Stimulated activated effector memory CD8-positive, alpha-beta T cell treated with anti-CD3 and anti-CD28 coated beads, Interleukin-12 subunit alpha, Interleukin-12 subunit beta, amount 100 ng/mL, for 72 hours (primary cell): ENCODE results near the gene OR4C45.
"Not testable (repeated sequence)": the region's sequence is repeated elsewhere in the genome, so short reads cannot be mapped to it uniquely, and the experiment has no call there.

Experiments used
- ATAC-seq: fragments of 150-1000 bp; cut with Tn5 transposase; 2 replicates; pipeline ENCODE4 v1.10.0; 2021
- DNase-seq, 2 donors: peaks; one replicate each; pipeline ENCODE4 v3.0.0; 2021 to 2022; ENCODE audit warnings: low spot score in 2 of 2
- H3K27ac Mint-ChIP-seq: one replicate; pipeline ENCODE4 v1.8.0; 2022; ENCODE audit warnings: mild to moderate bottlenecking, mixed read lengths
- H3K36me3 Mint-ChIP-seq: one replicate; pipeline ENCODE4 v1.8.0; 2022; ENCODE audit warnings: mild to moderate bottlenecking, mixed read lengths
- H3K4me1 Mint-ChIP-seq: one replicate; pipeline ENCODE4 v1.8.0; 2022; ENCODE audit warnings: mixed read lengths
- H3K4me3 Mint-ChIP-seq: one replicate; pipeline ENCODE4 v1.8.0; 2022; ENCODE audit warnings: mild to moderate bottlenecking, mixed read lengths
- H3K9me3 Mint-ChIP-seq: one replicate; pipeline ENCODE4 v1.8.0; 2022; ENCODE audit warnings: mixed read lengths

OR4C45 gene

GRCh38 chr11:50032574-50032973 is at the start of gene OR4C45:
OR4C45 (plus strand) TSS chr11:50032874.
- Mint-ChIP-seq H3K9me3 (peaks cover 9% of the 10 kb centered on the region), H3K4me1 (no peaks in the 10 kb centered on the region), H3K27ac (no peak within 1 kb of the TSS), H3K36me3 (no peaks in the 10 kb centered on the region), H3K4me3 (no peak within 1 kb of the TSS)
- DNase-seq = no peak
- ATAC-seq = no peak

GRCh38 chr11:49995565-49995964 is 37.1 kb upstream of the OR4C45 start:
- ATAC-seq (no peak), DNase-seq (peak in 1 of 2 donors; percentile 52)
- no peak overlapping the region for H3K4me3 Mint-ChIP-seq
- no peaks in the 10 kb centered on the region for H3K9me3 Mint-ChIP-seq
- no peak overlapping the region for H3K27ac Mint-ChIP-seq
- H3K36me3 Mint-ChIP-seq = no peaks in the 10 kb centered on the region
- no peaks in the 10 kb centered on the region for H3K4me1 Mint-ChIP-seq

- Mint-ChIP-seq H3K36me3 (no peaks in the 10 kb centered on the region), H3K4me1 (no peaks in the 10 kb centered on the region), H3K9me3 (peaks cover 18% of the 10 kb centered on the region), H3K4me3 (no peak overlapping the region), H3K27ac (no peak overlapping the region)
- ATAC-seq (no peak), DNase-seq (no peak)
These were observed 2.5 kb upstream of the OR4C45 start for GRCh38 chr11:50030193-50030592.

- not testable (repeated sequence) for H3K4me1 Mint-ChIP-seq, H3K27ac Mint-ChIP-seq, H3K36me3 Mint-ChIP-seq, ATAC-seq, H3K4me3 Mint-ChIP-seq, DNase-seq
- peaks cover 10% of the 10 kb centered on the region for H3K9me3 Mint-ChIP-seq
These were observed 3.6 kb downstream of the OR4C45 start for GRCh38 chr11:50036239-50036638.

- H3K4me1 Mint-ChIP-seq = no peaks in the 10 kb centered on the region
- ATAC-seq (no peak), DNase-seq (no peak)
- H3K4me3 Mint-ChIP-seq = no peak overlapping the region
- no peak overlapping the region for H3K27ac Mint-ChIP-seq
- H3K36me3 Mint-ChIP-seq = no peaks in the 10 kb centered on the region
- H3K9me3 Mint-ChIP-seq = peaks cover 10% of the 10 kb centered on the region
These were observed 4.6 kb downstream of the OR4C45 start for GRCh38 chr11:50037251-50037650.

GRCh38 chr11:50044647-50045046 is 12.0 kb downstream of the OR4C45 start:
- no peak overlapping the region for H3K27ac Mint-ChIP-seq
- H3K4me3 Mint-ChIP-seq = no peak overlapping the region
- H3K36me3 Mint-ChIP-seq = no peaks in the 10 kb centered on the region
- ATAC-seq = no peak
- H3K4me1 Mint-ChIP-seq = no peaks in the 10 kb centered on the region
- peaks cover 3% of the 10 kb centered on the region for H3K9me3 Mint-ChIP-seq
- DNase-seq = no peak

- H3K4me1 Mint-ChIP-seq, H3K36me3 Mint-ChIP-seq, ATAC-seq, H3K4me3 Mint-ChIP-seq, H3K27ac Mint-ChIP-seq, DNase-seq: not testable (repeated sequence)
- H3K9me3 Mint-ChIP-seq = peaks cover 16% of the 10 kb centered on the region
These were observed 30.4 kb downstream of the OR4C45 start for GRCh38 chr11:50063056-50063455.

GRCh38 chr11:50070389-50070788 is 37.7 kb downstream of the OR4C45 start:
- peaks cover 42% of the 10 kb centered on the region for H3K9me3 Mint-ChIP-seq

GRCh38 chr11:50071584-50072225 is 39.0 kb downstream of the OR4C45 start:
- Mint-ChIP-seq H3K27ac (no peak overlapping the region), H3K36me3 (no peaks in the 10 kb centered on the region), H3K9me3 (peaks cover 45% of the 10 kb centered on the region), H3K4me1 (peaks cover 4% of the 10 kb centered on the region), H3K4me3 (no peak overlapping the region)
- no peak for ATAC-seq
- DNase-seq = no peak

More at GRCh38 chr11:50070389-50070788, 37.7 kb downstream of the OR4C45 start:
- ATAC-seq (no peak), DNase-seq (no peak)
- H3K4me3 Mint-ChIP-seq = no peak overlapping the region
- H3K27ac Mint-ChIP-seq = no peak overlapping the region
- no peaks in the 10 kb centered on the region for H3K4me1 Mint-ChIP-seq
- H3K36me3 Mint-ChIP-seq = no peaks in the 10 kb centered on the region

GRCh38 chr11:50072226-50073112 is 39.8 kb downstream of the OR4C45 start:
- Mint-ChIP-seq H3K4me3 (no peak overlapping the region), H3K27ac (no peak overlapping the region), H3K36me3 (no peaks in the 10 kb centered on the region), H3K4me1 (peaks cover 10% of the 10 kb centered on the region), H3K9me3 (peaks cover 53% of the 10 kb centered on the region)
- no peak for DNase-seq
- ATAC-seq = no peak

GRCh38 chr11:50073113-50074105 is 40.7 kb downstream of the OR4C45 start:
- peaks cover 10% of the 10 kb centered on the region for H3K4me1 Mint-ChIP-seq
- H3K9me3 Mint-ChIP-seq = peaks cover 54% of the 10 kb centered on the region
- DNase-seq (no peak), ATAC-seq (no peak)
- no peaks in the 10 kb centered on the region for H3K36me3 Mint-ChIP-seq
- no peak overlapping the region for H3K27ac Mint-ChIP-seq
- H3K4me3 Mint-ChIP-seq = no peak overlapping the region

- no peak for DNase-seq
- Mint-ChIP-seq H3K9me3 (peaks cover 54% of the 10 kb centered on the region), H3K27ac (no peak overlapping the region), H3K4me3 (no peak overlapping the region), H3K4me1 (peaks cover 10% of the 10 kb centered on the region), H3K36me3 (no peaks in the 10 kb centered on the region)
- no peak for ATAC-seq
These were observed 41.5 kb downstream of the OR4C45 start for GRCh38 chr11:50074161-50074560.

- Mint-ChIP-seq H3K9me3 (peaks cover 48% of the 10 kb centered on the region), H3K4me3 (no peak overlapping the region), H3K4me1 (peaks cover 10% of the 10 kb centered on the region), H3K27ac (no peak overlapping the region), H3K36me3 (no peaks in the 10 kb centered on the region)
- DNase-seq (no peak), ATAC-seq (no peak)
These were observed 43.2 kb downstream of the OR4C45 start for GRCh38 chr11:50075856-50076255.

- ATAC-seq (no peak), DNase-seq (no peak)
- peaks cover 41% of the 10 kb centered on the region for H3K9me3 Mint-ChIP-seq
- no peak overlapping the region for H3K4me3 Mint-ChIP-seq
- peaks cover 10% of the 10 kb centered on the region for H3K4me1 Mint-ChIP-seq
- no peaks in the 10 kb centered on the region for H3K36me3 Mint-ChIP-seq
- no peak overlapping the region for H3K27ac Mint-ChIP-seq
These were observed 44.9 kb downstream of the OR4C45 start for GRCh38 chr11:50077526-50077925.

GRCh38 chr11:50078001-50078400 is 45.3 kb downstream of the OR4C45 start:
- H3K4me3 Mint-ChIP-seq = no peak overlapping the region
- ATAC-seq = peak; percentile 23
- H3K27ac Mint-ChIP-seq = no peak overlapping the region
- DNase-seq = no peak
- H3K4me1 Mint-ChIP-seq = peaks cover 10% of the 10 kb centered on the region
- H3K36me3 Mint-ChIP-seq = no peaks in the 10 kb centered on the region
- peaks cover 40% of the 10 kb centered on the region for H3K9me3 Mint-ChIP-seq
